Right lobe of liver (tissue), 4 donors: ENCODE results near the gene POPDC3.

Experiments
- POLR2A ChIP-seq: fragments of 450-650 bp; IDR thresholded peaks from one replicate; pipeline ENCODE4 v1.6.1; 2017; ENCODE audit warnings: antibody characterized with exemption, mild to moderate bottlenecking
- TF ChIP-seq, protein P1 (sequence below), 4 donors: fragments of 200-600 bp in 3 of 4; fragments of 450-650 bp in 1 of 4; IDR thresholded peaks; one replicate each; pipeline versions ENCODE4 v1.5.1 to v1.8.0; 2016 to 2022; ENCODE audit warnings: antibody characterized with exemption in 4 of 4, mild to moderate bottlenecking in 2 of 4
- donor health status: DM: no; HTN: no; CAD: no.
- donor health status: DM: no; HTN: no; CAD: no.
- donor health status: DM: no; HTN: yes; CAD: no.

DNA sequence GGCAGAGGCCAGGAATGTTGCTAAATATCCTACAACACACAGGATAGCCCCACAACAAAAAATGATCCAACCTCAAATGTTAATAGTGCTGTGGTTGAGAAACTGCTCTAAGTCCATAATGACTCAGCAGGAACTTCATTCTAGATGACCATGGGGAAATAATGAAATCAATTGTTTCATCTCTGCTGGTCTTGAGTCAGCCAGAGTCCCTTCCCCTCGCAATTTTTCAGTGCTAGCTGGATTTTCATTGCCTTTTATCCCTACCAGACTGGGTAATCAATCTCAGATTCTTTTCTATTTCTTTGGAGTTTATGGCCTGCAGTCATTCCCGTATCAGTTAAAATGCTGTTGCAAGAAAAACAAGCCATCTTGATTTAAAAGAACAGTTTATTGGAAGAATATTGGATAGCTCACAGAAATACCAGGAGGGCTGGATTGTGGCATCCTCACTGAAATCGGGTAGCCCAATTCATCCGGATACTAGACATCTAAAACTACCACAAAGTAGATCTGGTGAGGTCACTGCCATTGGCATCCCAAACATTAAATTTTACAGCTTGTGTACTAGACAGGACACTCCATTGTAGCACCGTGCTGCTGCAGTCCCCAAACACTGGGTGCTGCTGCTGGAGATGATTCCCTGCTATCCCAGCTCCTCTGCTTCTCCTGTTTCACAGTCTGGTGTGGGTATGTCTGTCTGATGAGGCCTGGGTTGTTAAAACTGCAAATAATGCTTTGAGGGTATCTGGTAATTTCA, 30.3 kb upstream of the POPDC3 start:
- TF ChIP-seq, protein P1, sequence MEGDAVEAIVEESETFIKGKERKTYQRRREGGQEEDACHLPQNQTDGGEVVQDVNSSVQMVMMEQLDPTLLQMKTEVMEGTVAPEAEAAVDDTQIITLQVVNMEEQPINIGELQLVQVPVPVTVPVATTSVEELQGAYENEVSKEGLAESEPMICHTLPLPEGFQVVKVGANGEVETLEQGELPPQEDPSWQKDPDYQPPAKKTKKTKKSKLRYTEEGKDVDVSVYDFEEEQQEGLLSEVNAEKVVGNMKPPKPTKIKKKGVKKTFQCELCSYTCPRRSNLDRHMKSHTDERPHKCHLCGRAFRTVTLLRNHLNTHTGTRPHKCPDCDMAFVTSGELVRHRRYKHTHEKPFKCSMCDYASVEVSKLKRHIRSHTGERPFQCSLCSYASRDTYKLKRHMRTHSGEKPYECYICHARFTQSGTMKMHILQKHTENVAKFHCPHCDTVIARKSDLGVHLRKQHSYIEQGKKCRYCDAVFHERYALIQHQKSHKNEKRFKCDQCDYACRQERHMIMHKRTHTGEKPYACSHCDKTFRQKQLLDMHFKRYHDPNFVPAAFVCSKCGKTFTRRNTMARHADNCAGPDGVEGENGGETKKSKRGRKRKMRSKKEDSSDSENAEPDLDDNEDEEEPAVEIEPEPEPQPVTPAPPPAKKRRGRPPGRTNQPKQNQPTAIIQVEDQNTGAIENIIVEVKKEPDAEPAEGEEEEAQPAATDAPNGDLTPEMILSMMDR (IDR thresholded peaks at IDR 0.05): no peak
- TF ChIP-seq POLR2A: no peak
